Hematopoietic multipotent progenitor cell treated with erythropoietin and hydrocortisone succinate and interleukin-3 and kit ligand, for 15 days (in vitro differentiated cells): ENCODE data around the gene SUCLG2.
"Not testable (repeated sequence)": the region's sequence is repeated elsewhere in the genome, so short reads cannot be mapped to it uniquely, and the experiment has no call there.

ENCODE experiments used
- DNase-seq: peaks from one replicate; pipeline ENCODE4 v3.0.0-alpha.2; 2015; ENCODE audit warnings: low spot score

SUCLG2 gene

DNA sequence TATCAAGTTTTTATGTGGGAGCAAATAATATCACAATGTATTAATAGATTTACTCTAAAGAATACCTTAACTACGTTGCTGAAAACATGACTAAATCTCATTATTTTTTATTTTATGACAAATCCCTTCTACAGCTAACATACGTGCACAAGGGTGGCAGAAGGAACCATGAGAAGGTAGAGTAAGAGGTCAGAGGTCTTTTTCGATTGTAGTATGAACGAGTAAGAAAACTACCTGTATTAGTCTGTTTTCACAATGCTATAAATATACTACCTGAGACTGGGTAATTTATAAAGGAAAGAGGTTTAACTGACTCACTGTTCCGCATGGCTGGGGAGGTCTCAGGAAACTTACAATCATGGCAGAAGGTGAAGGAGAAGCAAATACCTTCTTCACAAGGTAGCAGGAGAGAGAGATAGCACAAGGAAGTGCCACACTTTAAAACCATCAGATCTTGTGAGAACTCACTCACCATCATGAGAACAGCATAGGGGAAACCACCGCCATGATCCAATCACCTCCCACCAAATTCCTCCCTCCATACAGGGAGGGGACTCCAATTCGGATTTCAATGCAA lies 95.3 kb downstream of the SUCLG2 start:
- no peak for DNase-seq

DNA sequence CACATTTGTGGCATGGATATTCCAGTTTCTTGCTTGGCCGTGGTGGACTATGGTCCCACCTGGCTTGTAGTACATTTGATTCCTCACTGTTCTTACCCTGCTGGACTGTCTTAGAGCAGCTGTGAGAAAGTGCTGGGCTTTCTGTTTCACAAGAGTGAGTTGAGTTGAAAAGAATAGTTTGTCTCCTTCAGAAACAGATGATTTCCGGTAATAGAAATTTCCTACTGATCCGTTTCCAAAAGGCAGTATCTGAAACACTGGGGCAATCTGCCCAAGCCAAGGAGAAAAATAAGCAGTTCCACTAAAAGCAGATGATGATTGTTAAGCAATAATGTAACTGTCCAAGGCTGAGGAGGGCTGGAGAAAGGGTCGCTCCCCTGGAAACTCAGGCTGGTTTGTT lies 96.0 kb downstream of the SUCLG2 start:
- DNase-seq = no peak

DNA sequence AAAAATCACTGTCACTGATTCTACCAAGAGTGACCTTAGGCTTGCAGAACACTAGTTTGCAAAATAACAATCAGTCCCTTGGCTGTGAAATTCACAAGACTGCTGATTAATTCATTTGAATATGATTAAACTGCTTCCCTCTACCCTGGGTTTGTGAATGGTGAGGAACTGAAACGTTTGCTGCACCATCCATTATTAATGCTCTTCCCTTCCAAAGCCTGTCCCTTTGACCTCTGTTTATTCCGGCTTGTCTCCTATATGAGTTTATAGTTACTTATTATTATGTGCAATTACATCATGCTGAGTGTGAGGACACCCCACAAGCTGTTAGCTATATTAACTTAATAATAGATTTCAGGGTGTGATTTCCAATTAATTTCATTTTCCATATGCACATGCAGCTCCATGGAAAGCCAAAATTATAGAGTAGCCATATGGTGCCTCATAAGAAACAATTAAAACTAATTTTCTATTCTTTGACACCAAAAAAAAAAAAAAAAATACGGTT lies 96.5 kb downstream of the SUCLG2 start:
- no peak for DNase-seq

DNA sequence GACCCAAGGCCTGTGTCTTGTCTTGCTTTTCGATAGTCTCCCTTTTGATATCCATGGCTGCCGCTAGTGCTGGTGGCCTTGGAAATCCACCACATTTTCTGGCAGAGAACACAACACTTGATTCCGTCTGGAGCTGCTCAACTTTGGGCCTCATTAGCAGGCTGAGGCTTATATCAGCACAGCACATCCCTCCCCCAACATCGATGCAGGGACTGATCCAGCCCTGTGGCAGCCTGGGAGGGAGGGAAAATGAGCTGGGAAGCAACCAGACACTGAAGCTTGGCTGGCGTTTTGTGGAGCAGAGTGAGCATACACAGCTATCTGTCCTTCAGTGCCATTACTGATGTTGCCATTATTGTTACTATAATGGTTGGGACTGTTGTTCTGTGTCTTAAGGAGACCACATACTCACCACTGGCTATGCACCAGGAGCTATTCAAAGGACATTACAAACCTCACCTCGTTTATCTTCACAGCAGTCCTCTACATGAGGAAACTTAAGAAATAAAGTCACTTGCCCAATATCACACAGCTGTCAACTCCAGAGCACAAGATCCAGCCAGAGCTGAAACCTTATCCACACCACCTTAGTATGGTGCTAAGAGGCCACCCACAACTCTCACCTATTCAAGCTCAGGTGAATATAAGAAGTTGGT lies 102.9 kb downstream of the SUCLG2 start:
- no peak for DNase-seq

DNA sequence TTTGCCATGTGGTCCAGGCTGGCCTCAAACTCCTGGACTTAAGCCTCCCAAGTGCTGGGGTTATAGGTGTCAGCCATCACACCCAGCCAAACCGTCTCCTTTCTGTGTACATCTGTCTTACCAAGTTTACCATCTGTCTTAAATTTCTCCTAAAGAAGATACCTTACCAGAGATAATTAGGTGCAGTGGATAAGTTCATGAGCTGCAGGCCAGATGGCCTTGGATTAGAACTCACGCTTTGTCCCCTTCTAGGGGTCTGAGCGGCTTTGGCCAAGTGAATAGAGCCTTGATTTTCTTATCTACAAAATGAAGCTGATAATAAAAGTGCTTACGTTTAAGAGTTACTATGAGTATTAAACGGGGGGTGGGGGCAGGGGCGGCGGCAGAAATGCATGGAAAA lies 103.9 kb downstream of the SUCLG2 start:
- no peak for DNase-seq

DNA sequence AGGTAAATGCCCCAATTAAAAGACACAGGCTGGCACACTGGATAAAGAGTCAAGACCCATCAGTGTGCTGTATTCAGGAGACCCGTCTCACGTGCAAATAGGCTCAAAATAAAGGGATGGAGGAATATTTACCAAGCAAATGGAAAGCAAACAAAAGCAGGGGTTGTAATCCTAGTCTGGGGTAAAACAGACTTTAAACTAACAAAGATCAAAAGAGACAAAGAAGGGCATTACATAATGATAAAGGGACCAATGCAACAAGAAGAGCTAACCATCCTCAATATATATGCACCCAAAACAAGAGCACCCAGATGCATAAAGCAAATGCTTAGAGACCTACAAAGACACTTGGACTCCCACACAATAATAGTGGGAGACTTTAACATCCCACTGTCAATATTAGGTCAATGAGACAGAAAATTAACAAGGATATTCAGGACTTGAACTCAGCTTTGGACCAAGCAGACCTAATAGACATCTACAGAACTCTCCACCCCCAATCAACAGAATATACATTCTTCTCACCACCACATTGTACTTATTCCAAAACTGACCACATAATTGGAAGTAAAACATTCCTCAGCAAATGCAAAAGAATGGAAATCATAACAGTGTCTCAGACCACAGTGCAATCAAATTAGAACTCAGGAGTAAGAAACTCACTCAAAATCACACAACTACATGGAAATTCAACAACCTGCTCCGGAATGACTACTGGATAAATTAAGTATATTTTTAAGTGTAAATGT lies 111.7 kb downstream of the SUCLG2 start:
- not testable (repeated sequence) for DNase-seq

DNA sequence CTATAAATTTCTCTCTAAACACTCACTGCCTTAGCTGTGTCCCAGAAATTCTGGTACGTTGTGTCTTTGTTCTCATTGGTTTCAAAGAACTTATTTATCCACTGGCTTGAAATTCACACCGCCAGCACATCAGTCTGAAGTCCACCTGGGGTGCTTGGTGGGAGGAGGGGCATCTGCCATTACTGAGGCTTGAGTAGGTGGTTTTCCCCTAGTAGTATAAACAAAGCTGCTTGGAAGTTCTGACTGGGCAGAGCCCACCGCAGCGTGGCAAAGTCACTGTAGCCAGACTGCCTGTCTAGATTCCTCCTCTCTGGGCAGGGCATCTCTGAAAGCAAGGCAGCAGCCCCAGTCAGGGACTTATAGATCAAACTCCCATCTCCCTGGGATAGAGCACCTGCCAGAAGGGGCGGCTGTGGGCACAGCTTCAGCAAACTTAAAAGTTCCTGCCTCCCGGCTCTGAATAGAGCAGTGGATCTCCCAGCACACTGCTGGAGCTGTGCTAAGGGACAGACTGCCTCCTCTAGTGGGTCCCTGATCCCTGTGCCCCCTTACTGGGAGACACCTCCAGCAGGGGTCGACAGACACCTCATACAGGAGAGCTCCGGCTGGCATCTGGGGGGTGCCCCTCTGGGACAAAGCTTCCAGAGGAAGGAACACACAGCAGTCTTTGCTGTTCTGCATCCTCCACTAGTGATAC lies 114.1 kb downstream of the SUCLG2 start:
- DNase-seq = no peak

DNA sequence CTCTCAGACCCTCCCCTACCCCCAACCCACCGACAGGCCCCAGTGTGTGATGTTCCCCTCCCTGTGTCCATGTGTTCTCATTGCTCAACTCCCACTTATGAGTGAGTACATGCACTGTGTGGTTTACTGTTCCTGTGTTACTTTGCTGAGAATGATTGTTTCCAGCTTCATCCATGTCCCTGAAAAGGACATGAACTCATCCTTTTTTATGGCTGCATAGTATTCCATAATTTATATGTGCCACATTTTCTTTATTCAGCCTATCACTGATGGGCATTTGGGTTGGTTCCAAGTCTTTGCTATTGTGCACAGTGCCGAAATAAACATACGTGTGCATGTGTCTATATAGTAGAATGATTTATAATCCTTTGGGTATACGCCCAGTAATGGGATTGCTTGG lies 117.2 kb downstream of the SUCLG2 start:
- not testable (repeated sequence) for DNase-seq

DNA sequence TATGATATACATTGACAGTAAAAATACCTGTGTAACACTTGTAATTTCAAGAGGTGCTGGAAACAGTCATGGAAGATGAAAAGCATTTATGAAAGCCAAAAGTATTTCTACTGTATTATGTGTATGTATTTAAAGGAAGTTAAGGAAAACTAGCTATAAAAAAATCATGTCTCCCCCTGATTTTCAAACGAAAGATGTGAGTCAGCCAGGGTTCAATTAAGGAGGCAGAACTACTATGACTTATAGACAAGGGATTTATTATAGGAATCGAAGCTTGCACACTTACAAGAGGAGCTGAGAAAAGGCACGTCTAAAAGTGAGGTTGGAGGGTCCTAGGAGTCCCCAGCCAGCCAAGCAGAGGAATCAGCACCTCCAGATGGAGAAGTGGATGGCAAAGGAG lies 119.4 kb downstream of the SUCLG2 start:
- no peak for DNase-seq

DNA sequence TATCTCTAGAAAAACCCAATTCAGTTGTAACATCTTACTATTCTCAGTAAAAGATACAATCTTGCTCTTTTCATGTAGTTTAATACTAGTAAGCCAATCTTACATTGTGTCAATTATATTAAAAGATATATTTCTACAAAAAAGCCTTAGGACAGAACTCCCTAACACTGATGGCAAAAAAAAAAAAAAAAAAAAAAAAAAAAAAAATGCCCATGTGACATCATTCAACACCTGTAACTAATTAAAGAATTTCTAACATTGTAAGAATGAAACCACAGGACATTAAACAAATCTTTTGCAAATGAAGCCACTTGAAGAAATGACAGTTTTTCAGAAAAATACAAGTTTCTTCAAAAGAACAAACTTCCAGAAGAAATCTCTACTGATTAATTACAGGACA lies 119.8 kb downstream of the SUCLG2 start:
- no peak for DNase-seq

DNA sequence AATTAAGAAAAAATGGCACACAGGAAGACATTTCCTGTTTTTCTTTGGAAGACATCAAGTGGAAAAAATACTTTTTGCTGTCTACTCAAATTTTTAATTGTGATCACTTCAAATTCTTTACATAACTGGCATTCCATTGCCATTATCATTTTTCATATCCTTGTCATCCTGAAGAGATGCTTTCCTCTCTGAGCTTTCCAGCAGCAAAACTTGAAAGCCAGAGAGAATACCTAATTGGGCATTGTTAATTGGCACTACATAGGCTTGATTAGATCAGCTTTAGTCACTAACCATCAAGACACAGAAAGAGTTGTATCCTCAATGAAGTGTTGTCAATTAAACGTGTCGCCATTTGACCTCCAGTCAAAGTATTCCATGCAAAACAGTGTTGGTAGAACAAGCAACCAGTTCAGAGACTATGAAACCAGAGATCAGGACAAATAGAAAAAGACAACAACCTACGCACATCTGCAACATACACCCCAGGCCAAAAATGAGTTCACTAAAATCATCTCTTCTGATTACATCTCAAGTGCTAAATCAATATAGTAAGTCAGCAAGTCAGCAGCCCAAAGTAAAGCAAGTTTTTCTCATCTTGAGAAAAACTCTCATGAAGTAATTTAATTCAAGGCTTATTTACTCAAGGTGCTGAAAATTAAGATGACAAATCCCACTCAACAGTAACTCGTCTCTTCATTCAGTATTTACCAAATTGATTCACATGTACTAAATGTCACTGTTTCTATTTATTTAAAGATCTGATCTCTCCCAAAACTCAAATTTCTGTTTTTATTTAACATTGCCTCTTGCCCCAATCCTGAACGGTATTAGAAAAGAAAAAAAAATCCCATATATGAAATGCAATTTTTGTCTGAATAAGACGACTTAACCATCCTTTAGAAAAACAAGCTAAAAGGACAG lies 123.0 kb downstream of the SUCLG2 start:
- DNase-seq = no peak

DNA sequence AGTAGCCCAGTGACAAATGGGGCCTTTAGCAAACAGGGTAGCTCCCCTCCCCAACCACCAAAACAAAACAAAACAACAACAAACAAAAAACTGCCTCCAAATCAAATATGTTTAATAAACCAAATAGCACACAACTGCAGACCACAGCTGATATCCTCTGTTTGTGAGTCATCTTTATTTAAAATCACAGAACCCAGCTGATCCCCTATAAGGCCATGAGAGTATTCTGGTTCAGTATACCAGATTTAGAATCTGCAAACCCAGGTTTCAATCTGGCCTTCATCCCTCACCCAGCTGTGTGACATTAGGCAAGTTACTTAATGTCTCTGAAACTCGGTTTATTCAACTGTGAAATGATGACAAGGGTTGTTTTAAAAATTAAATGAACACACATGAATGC lies 124.5 kb downstream of the SUCLG2 start:
- no peak for DNase-seq

DNA sequence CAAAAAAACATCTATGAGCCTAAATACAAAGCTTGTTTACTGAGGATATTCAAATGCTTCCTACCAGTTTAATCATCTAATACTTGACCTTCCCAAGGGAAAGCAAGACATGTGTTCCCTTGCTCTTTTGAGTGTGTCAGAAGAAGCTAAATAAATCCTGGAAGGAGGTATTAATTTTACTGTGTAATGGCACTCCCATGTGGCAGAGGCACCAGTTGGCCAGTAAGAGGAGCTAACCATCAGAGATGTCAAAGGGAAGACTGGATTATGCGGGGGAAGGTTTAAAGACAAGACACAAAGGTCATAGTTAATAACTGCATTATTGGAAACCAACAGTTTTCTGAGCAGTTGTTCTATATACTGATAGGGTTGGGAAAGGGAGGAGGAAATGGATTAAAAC lies 125.1 kb downstream of the SUCLG2 start:
- DNase-seq = no peak

DNA sequence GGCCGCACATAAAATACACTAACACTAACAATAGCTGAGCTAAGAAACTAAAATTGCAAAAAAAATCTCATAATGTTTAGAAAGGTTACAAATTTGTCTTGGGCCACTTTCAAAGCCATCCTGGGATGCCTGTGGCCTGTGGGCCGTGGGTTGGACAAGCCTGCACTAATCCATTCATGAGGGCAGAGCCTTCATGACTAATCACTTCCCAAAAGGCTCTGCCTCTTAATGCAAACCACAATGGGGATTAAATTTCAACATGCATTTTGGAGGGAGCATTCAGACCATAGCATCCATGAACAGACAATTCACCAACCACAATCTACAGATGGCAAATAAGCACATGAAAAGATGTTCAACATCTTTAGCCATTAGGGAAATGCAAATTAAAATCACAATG lies 128.2 kb downstream of the SUCLG2 start:
- no peak for DNase-seq

DNA sequence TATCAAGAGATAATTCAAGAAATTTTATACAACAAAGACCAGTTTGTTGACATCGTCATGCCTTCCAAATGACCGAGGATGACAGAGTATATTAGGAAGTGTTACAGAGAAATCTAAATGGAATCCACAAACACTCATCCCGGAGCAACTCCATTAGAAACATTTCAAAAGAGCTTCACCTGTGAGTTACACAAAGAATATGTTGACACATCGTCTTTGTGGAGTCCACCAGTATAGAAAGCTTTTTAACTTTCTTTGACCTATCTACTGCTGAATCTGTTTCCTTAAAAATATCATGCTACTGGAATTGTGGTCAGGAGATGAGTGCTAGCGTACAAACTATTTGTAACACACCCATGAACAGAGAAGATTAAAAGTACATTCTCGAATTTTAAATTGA lies 130.4 kb downstream of the SUCLG2 start:
- DNase-seq = no peak

DNA sequence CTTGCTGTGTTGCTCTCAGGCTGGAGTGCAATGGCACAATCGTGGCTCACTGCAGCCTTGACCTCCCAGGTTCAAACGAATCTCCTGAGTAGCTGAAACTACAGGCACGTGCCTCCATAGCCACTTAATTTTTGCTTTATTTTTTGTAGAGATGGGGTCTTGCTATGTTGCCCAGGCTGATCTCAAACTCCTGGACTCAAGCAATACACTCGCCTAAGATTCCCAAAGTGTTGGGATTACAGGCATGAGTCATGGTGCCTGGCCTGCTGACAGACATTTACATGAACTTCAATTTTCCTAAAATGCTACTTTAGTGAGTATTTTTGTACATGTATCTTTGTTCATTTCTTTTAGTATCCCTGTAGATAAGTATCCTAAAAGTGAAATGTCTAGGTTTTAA lies 132.3 kb downstream of the SUCLG2 start:
- no peak for DNase-seq

DNA sequence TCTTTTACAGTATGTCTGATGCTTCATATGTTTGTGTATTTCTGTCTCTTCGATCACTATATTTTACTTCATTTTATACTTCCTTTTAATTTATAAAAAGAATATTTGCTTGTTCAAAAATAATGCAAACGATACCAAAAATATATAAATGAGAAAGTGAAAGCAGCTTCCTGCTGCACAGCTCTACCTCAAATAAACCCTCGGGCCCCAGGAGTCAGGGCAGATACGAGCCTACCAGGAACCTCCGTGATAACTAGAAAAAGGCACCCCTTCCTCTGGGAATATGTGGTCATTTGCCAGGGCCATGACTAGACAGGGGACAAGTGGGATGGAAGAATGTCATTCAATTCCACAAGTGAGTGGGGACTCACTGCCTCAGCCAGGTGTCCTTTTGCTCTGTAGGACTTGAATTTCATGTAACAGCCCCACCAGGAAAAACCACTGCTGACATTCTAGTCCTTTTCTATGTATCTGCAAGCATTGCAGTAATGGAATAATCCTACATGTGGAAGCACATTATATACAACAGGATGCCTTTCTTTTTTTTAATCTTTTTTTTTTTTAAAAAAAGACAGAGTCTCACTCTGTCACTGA lies 133.3 kb downstream of the SUCLG2 start:
- DNase-seq = no peak

DNA sequence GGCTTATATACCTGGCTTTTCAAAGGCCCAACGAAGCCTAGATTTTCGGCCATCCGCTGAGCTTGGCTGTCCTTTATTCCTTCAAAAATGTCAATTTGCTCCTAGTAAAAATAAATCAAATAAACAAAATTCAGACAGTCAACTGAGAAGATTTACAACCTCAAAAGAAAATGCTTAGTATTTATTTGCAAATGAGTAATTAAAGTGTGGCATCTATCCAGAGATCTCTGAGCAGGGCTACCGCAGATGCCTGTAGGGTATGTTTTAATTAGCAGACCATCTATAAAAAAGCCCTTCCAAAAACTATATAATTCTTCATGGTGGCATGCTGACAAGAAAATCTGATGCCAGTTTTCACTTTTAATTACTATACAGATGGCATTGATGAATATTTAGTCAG lies 136.2 kb downstream of the SUCLG2 start:
- DNase-seq = no peak

DNA sequence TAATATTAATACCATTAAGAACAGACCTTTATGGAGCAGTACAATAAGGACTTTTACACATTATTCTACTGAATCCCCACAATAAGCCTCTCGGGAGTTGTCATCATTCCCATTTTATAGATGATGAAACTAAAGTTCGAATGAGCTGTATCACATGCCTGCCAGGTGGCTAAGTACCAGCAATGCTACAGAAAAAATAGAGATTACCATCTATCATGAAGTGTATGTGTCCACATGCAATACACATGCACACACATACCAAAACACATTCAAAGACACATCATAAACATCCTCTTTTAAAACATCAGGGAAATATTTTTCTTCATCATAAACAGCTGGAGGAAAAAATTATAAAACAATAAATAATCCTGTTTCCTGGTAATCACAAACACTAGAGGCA lies 136.6 kb downstream of the SUCLG2 start:
- DNase-seq = no peak

DNA sequence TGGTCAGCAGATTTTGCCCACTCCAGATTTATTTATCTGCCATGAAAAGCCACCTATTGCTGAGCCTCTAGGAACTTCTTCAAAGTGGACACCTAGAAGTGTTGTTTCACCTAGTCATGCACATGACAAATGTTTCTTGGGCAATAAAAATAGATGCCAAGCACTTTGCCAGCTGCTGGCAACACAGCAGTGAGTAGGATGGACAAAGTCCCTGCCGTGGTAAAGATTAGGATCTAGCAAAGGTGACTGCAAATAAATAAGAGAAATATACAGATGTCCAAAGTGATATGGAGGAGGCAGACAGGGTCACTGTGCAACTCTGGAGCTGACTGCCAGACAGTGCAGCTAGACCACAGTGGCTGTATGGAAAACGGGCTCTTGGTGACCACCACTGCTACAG lies 137.9 kb downstream of the SUCLG2 start:
- DNase-seq = no peak

DNA sequence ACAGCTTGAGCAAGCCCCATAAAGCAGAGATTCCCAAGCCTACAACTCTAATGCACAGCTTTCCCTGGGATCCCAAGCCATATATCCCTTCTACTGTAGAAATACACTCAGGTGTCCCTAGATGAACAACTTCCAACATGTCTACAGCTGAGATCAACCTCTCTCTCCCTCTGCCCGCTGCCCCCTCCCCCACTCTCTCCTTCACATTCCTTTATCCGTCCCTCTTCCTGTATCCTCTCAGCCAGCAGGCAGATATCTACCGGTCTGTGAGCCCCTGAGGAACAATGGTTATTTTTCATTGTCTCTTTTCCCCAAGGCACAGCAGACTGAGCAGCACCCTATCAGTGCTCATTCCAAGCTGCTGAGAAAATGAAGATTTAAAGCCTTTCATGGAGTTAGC lies 138.6 kb downstream of the SUCLG2 start:
- DNase-seq = no peak
